SKM-1 (cell line): ENCODE results near the gene MYOG.

Experiments used
- DNase-seq: peaks from one replicate; lab custom pipeline; 2025; ENCODE audit not compliant: unreplicated experiment; lab: John Stamatoyannopoulos, UW

MYOG gene

DNA sequence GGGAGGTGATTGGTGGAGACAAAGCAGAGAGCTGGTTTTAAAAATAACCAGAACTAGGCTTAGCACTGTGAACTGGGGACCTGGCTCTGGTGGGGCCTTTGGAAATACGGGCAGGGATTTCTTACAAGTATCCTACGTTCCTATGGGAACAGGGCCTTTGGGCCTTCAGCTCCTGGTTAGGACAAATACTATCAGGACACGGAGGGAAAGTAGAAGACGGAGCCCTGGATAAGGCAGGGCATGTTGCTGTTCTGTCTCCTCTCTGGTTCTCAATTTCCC is 5.3 kb upstream of the MYOG start:
- no peak for DNase-seq

DNA sequence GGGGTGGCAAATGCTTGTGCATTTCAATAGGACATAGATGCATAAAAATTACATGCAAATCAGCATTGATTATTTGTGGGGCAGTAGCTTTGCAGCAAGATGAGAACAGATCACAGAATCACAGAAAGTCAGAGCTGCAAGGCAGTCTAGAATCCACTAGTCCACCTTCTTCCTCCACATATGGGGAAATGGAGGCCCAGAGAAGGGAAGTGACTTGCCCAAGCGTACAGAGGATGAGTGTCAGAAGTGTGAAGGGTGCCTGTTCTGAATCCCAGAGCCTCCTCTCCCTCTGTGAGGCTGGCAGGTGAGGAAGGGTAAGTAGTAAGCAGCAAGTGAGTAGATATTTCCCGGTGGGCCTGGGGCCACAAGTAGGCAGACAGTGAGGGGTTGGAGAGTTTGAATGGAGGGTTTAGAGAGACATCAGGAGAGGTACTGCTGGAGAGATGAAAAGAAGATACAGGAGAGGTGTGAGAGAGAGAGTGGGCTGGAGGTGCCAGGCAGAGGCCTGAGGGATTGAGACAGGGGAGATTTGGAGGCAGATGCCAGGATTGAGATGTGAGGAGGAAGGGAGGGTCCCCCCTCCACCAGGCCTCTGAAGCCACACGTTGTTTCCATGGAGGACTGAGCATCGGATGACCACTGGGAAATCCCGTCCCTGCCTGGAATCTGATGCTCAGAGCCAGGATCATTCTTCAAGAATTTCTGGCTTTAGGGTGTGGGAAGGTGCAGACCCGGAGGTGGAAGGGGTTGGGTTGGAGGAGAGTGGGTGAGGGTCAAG is 4.8 kb upstream of the MYOG start:
- DNase-seq, result no peak

DNA sequence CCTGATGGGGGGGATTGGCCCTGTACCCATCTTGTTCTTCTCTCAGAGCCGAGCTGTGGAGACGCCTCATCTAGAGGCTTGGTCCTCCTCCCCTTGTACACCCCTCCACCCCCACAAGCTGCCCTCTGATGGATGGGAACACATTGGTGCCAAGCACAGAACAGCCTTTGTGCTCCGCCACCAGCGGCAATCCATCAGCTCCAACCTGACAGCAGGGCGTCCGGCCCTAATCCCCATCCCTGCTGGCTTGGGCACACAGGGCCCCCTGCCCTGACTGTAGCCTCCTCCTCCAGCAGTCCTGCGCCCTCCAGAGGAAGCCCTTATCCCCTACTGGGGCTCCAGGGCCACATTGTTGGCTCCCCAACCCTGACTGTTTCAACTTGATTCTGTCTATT is 3.8 kb upstream of the MYOG start:
- no peak for DNase-seq

DNA sequence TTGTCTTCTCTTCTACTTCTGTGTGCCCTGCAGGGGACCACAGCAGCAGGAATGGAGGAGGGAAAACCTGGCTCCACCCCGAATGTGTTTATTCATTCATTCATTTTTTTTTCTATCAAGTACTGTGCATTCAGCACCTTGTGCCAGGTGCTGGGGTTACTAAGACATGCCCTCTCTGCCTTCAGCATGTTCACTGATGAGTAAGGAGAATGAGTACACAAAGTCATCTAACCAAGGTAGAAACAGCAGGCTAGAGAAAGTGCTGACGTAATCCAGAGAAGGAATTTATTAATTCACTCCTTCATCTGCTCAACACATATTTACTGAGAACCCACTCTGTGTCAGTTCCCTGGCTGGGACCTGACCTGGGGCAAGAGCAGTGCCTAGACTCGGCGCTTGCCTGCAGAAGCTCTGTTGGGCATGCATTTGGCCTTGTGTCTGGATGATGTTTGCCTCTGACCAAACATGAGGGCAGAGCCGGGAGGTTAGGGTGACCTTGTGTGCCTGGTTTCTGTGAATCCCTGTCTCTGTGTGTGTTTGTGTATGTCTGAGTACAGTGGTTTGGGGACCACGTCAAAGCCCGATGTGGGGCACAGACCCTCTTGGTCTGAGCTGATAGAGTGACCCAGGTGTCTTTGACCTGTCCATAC is 3.3 kb upstream of the MYOG start:
- no peak for DNase-seq

DNA sequence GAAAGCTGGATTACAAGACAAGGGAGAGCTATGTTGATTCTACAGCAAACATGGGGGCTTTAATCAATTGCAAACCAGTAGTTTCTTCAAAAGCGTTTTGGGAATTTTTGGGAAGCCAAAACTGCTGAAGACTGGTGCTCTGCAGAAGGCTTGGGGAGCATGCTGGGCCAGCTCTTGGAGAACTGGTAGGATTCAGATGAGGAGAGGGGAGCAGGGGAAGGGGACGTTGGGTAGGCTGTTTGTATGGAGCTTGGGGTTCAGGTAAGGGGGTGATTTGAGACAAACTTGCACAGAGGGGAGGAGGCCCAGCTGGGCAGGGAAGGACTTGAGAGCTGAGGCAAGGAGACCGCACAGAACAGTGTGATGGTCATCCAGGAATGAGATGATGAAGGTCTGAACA is 2.6 kb upstream of the MYOG start:
- DNase-seq, result no peak

DNA sequence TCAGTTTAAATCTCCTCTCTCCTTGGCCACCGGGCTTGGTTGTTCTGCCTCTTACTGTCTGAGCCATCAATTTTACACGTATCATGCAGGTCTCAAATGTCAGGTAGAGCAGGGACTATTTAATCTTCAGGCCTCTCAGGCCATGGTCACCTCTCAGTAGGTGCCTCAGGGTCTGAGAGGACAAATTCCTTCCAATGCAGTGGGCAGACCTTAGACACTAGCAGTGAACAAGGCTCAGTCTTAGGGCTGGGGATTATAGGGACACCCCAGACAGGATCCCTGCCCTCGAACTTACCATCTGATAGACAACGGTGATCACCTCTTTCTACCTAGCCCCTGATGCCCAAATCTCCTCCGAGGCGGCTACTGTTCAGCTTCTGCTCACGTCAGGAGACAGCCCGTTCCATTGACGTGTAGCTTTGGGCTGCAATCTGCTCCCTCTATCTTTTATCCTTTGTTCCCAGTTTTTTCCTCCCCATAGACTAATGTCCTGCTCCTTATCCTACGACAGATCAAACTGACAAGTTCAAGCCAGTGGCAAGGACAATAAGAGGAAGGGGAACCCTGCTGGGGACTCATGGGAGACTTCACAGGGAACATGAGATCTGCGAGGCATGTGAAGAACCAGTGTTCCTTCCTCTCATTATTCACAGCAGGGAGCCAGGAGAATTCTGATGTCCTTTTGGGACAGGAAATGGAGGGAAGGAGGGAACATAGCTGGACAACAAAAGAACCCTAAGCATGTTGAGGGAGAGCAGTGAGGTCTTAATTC is 1.4 kb upstream of the MYOG start:
- no peak for DNase-seq

DNA sequence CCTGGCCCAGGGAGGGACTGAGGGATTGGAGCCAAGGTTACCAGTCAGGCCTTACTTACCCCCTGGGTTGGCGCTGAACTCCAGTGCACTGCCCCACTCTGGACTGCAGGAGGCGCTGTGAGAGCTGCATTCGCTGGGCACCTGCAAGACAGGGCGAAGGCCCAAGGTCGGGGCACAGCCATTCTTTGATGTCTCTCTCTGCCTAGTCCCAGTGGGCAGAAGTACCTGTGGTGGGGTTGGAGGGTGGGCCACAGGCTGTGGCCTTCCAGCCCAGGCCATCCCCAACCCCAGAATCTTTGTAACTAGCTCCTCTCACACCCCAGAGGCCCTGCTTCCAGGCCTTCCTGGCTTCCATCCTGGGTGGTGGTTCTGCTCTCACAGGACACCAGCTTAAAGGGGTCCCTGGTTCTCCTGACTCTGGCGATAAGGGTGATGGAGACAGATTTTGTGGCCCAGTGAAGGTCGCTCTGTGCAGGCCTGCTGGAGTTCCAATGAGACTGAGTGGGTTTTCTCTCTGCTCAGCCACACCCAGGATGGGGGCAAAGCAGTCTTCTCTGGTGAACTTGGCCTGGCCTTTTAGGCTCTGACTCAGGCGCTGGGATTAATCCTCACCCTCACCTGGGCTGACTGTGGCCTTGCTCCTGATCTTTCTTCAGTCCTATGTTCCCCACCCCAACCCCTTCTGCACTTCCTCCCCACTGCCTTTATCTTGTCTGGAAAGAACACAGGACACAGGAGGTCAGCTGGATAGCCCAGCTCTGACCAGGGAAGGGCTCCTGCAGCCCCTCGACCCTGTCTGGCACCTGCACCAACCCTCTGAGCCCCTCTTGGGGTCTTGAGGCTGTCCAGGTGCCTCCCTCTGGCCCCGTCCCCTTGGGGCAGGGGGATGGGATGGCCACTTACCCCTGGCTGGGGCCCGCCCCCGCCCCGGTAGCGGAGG is 954 bp downstream of the MYOG start:
- no peak for DNase-seq

DNA sequence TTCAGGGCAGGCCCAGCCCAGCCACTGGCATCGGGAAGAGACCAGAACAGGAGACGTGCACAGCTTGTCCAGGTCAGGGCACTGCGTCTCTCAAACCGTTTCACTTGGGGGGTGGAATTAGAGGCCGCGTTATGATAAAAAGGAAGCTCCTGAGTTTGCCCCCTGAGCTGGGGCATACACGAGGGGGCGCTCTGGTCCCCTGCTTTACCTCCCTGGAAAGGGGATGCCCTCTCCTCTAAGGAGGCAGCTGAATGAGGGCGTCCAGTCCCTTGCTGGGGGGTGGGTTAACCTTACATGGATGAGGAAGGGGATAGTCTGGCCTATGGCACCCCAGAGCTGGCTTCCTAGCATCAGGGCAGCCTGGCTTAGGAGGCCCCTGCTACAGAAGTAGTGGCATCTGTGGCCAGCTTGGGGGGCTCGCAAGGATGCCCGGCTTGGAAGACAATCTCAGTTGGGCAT is 2.3 kb downstream of the MYOG start:
- DNase-seq, result no peak

DNA sequence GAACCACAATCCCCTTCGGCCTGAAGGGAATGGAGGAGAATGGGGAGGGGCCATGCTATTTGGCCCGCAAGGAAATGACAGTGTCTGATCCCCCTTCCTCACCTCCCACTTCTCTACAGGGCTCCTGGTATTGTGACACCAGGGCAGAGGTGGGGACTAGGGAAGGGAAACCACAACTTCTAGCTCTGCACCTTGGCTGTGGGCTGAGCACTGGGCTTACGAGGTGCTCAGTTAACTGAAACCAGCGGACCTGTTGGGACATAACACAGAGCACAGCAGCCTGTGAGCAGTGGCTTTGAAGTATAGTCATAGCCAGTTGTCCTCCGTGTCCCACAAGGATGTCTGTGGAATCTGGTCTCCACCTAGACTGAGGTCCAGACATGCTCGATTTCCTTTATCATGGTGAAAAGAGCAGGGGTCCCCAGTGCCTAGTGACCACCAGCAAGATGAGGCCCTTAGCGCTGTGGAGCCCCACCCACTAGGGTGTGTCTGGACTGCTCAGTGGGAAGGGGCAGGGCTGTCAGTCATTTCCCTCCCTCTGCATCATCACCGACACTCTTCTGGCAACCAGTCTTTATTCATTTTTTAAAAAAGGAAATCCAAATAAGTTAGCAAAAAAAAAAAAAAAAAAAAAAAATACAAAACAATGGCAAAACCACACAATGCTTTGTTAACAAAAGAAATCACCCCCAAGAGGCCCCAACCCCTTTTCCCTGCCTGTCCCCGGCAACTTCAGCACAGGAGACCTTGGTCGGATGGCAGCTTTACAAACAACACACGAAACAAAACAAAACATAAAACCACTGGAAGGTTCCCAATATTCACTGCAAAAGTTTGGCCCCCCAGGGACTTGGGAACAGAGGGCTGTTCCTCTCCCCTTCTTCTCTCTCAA is 3.0 kb downstream of the MYOG start:
- DNase-seq, result peak; percentile 46

DNA sequence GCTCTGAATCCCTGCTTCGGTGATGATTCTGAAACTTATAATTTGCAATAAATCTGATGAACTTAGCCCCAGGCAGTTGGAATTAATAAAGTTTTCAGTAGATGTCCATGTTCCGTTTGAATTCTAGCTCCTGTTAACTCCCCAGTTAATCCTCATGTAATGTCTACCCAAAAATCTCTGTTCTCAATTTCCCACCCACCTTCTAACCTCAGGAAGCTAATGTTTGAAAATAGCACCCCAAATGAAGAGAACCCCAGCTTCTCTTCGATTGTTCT is 3.6 kb downstream of the MYOG start:
- no peak for DNase-seq

DNA sequence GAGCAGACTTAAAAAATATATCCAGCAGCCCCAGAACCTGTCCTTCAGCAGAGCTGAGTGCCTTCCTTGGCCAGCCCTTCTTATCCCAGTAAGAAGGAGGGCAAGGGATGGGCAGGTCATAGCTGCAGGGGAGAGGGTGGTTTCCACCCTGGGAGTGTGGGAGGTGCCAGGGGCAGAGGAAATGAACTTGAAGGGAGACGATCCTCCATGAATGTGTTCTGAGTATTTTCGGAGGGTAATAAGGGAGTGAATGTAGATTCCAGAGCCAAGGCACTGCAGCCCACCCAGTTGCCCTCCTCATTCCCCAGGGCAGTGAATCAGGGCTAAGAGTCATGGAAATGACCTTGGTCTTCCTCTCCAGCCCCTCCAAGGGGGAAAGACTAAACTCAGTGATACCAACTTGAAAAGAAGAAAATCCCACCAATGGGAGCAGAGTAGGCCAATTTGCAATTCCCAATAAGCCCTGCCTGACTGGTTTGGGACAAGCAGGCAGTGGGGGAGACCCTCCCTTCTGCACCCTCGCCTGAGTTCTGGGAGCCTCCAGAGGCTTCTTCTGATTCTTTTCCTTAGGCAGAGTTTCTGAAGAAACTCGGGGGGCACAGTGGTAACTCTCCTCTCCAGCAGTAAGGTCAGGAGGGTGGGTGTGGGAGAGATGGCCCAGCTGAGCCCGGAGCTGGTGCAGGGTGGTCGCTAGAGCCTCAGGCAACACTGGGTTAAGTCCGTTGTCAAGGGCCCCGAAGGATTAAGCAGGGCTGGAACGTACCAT is 4.2 kb downstream of the MYOG start:
- no peak for DNase-seq

DNA sequence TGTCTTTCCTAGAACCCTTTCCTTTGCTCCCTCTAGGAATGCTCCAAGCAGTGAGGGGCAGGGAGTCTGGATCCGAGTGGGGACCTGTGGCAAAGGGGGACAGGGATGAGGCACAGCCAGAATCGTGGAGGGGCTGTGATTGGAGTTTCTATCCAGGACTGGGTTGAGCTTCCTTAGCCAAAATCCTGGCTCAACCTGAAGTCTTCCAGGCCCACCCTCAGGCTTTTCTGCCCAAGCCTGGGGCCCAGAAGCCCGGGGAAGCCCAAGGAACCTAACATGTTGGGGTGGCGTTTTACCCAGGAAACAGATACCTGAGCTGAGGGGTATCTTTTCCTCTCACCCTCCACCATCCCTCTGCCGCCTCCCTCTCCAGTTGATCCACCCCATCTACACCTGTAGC is 5.4 kb downstream of the MYOG start:
- no peak for DNase-seq

DNA sequence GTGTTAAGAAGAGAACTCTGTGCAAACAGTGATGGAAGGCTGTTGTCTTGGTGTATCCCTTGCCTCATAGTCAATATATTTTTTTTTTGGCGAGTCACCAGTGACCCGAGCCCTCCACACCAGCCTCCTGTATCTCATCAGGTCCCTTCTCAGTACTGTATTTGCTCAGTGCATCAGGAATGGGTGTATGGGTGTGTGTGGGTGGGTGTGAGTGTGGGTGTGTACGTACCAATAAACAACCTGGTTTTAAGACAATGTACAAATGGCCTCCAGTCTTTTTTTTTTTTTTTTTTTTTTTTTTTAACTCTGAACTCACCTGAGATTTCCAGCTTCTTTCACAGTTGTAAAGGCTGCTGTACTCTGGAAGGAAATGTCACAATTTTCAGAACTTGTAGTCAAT is 7.3 kb downstream of the MYOG start:
- DNase-seq, result no peak

DNA sequence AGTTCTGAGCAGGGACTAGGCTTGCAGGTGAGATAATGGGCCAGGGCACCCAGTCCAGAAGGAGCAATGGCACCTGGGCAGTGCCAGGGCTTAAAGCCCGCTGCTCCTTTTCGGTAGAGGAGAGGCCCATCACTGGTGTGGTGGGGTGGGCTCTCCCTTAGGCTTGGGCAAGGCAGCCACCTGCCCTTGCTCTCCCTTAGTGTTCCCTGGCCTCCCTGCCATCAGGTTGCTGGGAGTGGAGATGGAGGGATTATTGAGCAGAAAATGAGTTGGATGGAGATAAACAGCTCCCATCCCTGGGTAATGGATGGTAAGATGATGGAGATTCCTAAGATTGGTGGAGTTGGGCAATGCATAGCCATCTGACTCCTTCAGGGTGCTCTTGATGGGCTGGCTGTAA is 7.9 kb downstream of the MYOG start:
- no peak for DNase-seq

DNA sequence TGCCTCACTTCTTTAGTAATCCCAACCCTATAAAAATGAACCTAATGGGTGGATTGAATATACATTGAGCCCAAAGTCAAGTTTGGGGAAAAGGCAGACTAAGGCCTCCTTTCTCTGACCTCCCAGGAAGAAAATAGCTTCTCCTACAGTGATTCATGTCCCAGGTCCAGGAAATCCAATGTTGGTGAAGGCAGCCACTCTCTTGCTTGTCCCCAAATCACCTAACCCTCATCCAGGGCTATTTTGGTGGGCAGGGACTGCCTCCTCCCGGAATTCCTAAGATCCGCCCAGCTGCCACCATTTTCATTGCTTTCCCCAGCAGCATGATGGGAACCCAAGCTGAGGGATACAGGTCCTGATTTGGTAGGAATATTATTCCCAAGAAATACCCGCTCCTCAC is 8.4 kb downstream of the MYOG start:
- DNase-seq, result no peak

DNA sequence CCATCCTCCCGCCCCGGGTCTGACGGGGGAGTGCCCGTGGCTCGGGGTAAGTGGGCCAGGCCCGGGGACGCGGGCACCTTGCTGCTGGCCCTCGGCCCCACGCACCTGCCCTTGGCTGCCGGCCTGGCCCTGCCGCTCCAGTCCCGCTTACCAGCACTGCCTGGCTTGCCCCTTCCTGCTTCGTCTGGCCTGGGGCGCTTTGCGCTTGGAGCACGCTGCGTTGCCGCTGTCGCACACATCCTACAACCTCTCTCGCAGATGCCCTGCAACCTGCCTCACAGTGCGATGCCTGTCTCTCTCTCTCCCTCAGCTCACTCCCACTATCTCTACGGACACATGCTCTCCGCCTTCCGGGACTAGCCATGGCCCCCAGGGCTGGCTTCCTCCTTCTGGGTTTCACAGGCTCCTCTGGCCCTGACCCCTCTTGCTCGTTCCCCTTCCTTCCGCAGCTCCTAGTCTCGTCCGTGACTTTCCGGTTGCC is 9.7 kb downstream of the MYOG start:
- DNase-seq, result no peak

DNA sequence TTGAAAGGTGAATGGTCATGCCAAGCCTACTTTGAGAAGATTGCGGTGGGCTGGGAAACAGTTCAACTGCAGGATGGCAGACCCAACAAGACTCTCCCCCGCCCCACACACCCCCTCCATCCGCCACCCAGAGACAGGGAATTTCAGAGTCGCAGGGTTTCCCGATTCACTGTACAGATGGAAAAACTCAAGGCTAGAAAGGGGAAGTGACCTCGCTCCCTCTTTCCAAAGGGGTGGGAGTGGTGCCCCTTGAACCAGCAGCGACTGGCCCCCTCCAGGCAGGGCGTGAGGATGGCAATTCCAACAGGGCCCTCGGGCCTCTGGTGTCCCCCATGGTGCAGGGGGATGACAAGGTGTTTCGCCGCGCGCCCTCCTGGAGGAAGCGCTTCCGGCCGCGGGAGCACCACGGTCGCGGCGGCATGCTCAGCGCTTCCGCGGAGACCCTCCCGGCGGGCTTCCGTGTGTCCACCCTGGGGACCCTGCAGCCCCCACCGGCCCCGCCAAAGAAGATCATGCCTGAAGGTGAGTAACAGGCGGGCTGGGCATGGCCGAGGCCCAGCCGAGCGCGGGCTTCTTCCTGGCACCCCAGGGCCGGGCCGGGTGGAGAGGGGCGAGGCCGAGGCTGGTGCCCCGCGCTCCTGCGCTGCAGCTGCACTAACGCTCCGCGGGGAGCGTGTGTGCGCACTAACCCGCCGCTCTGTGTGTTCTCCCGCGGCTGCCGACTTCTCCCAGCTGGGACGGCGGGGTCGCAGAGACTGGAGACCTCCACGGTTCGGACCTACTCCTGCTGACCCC is 10.4 kb downstream of the MYOG start:
- DNase-seq, result no peak

DNA sequence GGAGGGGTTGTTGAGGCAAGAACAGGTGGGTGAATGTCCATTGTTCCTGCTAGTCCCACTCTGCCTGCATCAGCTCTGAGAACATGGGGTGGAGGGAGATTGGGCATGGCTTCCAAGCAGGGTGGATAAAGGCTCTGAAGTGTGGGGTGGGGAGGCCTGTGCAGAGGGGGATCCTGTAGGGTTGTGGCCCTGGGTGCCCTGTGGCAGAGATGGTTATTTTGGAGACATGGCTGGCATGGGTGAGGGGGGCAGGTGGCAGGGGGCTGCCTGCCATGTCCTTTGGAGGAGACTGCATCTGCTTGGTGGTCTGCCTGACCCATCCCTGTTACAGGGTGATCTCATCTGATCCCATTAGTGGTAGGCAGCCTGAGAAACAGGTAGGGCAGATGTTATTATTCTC is 11.2 kb downstream of the MYOG start:
- DNase-seq, result no peak

DNA sequence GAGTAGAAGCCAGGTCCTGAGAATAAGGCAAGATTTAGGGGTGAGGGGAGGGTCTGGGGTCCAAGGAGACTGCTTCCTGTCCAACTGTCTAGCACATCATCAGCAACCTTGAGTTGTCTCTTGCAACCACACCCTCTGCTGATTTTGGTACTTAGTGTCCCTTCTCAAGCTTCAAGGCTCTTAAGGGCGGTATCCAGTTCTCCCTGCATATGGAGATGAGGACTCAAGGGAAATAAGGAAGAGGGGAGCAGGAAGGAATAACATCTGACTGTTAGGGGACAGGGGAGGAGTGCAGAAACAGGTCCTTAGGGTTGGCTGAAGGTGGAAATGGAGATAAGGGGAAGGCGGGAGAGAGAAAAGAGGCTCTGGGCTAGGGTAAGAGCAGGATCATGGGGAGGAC is 12.3 kb downstream of the MYOG start:
- DNase-seq, result no peak
